Stimulated activated CD8-positive, alpha-beta memory T cell treated with anti-CD3 and anti-CD28 coated beads, Interleukin-2, amount 100 ng/mL, for 48 hours (primary cell): ENCODE results near the gene LHPP.

Source experiments
- DNase-seq, 2 donors: peaks; one replicate each; pipeline ENCODE4 v3.0.0-alpha.2; 2020; ENCODE audit warnings: low read depth in 2 of 2

The LHPP gene

DNA sequence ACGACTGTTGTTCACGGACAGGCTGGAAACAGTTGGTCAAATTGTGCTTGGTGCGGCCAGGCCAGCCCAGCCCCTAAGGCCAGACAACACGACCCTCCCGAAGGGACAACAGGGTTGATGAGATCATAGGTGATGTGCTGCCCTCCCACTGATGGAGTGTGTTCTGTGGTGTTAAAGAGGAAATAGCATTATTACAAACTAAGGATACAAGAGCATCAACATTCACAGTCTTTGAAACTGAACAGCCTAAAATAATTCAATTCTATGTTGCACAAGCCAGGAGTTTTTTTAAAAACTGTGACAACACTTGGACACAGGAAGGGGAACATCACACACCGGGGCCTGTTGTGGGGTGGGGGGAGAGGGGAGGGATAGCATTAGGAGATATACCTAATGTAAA lies 194.9 kb downstream of the LHPP start:
- DNase-seq = no peak

DNA sequence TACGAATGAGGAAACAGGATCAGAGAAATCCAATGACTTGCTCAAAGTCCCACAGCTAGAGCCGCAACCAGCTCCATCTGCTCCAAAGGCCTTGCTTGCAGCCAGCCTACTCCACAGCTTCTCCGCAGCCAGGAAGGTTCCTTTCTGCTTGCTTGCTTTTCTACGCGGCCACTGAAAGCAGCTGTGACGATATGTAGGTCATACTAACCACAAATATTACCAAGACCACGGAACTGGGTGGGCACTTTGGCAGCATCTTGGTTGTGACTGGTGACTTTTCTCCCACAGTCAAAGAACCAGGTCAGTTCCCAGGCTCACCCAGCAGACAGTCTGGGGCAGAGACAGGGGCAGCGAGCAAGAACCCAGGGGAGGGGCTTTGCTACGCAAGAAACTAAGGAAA lies 196.2 kb downstream of the LHPP start:
- DNase-seq = no peak

DNA sequence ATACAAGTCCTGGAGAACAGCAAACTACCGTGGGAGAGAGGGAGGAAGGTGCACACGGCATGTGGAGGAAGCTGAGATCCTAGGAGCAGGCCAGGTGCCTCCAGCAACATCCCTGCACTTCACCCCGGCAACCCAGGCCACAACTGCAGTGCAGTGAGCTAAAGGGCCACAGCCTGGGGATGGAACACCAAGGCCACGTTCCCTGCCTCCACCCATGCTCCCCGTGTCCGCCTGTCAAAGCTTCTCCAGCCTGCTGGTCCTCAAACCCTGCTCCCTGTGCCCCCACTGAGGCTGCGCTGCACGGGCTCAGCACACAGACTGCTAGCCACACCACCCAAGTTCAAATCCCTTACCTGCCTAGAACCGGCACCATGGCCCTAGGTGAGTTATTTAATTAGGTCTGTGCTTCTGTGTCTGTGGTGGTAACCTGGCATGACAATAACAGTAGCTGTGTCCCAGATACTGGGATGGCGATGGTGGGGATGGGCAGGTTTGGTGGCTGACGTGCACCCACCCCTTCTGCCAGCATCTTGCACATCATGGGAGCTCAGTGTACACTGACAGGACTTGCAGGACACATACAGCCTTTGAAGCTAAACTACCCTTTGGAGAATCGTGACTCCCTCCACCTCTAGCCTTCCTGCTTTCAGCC lies 197.1 kb downstream of the LHPP start:
- DNase-seq = no peak

DNA sequence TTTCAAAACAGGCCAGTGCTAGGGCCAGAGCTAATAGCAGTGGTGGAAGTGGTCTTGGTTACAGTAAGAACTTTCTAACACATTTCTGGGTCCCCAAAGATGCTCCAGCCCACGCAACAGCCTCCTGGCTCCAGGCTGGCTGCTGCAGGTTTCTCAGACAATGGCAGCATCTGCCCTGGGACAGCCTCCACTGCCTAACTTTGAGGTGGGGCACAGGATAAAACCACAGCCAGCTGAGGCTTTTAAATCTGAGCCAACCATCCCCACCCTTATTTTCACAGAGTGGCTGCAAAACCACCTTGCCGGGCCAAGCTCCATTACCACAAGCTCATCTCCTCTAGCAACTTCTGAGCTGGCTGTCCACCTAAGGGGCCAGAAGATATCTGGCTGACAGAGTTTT lies 197.8 kb downstream of the LHPP start:
- DNase-seq = no peak

DNA sequence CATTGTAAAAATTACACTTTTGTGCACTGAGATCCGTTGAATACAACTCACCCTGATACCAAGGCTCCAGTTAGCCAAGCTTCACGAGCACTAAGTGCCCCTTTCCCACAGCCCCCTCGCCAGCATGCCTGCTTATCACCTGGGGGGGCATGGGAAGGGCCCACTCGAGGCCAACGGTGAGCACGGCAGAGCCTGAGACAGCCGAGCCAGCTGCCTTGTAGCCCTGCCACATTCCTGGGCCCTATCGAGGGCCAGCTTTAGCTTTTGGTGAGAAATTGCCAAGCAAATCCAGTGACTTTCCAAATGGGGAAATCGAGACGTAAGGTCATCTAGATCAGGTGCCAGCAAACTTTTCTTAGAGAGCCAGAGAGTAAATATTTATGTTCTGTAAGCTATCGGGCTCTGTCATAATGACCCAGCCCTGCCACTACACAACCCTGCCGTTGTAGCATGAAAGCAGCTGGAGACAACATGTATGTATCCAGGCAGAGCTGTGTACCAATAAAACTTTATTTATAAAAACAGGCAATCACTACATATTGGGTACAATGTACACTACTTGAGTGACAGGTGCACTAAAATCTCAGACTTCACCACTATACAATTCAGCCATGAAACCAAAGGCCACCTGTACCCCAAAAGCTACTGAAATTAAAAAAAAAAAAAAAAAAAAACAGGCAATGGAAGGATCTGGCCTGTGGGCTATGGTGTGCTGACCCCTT lies 198.9 kb downstream of the LHPP start:
- DNase-seq = no peak

DNA sequence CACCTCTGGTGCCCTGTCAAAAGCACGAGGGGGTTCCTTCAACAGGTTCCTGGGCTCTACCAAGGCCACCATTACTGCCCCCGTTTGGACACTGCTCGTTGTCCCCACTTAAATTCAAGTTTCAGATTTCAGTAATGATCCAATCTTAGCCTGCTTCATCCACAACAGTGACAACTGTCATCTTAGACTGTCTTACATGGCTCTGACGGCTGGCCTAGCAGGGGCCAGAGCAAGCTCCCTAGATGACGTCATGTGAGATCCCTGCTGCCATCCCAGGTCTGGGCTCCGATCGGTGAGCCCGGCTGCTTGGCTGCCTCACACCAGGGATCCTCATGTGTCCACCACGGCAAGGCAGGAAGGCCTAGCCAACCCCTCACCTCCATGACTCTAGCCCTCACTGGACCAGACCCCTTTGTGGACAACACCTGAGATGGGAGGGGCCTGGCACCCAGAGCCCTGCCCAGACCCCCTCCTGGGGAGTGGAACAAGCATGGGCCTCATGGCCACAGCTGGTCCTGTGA lies 200.1 kb downstream of the LHPP start:
- no peak for DNase-seq

DNA sequence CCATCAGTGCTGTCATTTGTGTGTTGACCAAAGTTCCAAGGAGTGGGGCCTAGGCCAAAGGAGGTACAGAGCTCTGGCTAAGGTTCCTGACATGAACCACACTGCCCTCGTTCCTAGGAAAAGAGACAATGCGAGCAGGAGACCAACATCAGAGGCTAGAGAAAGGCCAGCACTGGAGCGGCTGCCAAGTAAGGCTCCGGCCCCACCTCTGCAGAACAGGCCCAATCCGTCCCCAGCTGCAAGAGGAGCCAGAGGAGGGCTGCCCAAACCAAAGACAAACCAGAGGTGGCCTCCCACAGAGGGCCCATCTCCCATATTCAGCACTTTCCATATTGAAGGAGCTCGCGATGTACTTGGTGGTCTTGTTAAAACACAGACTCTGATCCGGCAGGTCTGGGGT lies 201.6 kb downstream of the LHPP start:
- no peak for DNase-seq
